HCT116 (cell line): ENCODE data around the gene RBBP8NL. TPM values are rescaled to one million over a fixed set of nuclear protein-coding genes. Genes with fewer than 3 reads are reported as not detected.

Experiments
- ATAC-seq: fragments of 200-7000 bp; cut with Tn5 transposase; 2 replicates; pipeline ENCODE4 v1.9.1; 2020; ENCODE audit warnings: mild to moderate bottlenecking, moderate library complexity
- BruUV-seq: library from RNA; stranded (reverse); fragments of 400-500 nt; replicated peaks from 2 replicates; lab custom pipeline; 2021; lab: Mats Ljungman, UMichigan
- CTCF ChIA-PET: fragments of 300-600 bp; sonication (Branson Sonifier 250); formaldehyde crosslinking; loops from one replicate; lab custom pipeline; 2021; ENCODE audit warnings: antibody characterized with exemption; lab: Charles Lee
- POLR2A ChIA-PET: fragments of 300-600, 350-600 bp; sonication (Branson Sonifier 250); formaldehyde crosslinking; loops from one replicate; lab custom pipeline; 2021; ENCODE audit warnings: antibody characterized with exemption; lab: Charles Lee
- RAD21 ChIA-PET, 2 experiments: fragments of 300-600 bp; sonication (Branson Sonifier 250); formaldehyde crosslinking; loops; one replicate each; lab custom pipeline; 2023; ENCODE audit warnings: low total read pairs in 2 of 2; ENCODE audit not compliant: uncharacterized antibody in 2 of 2, unreplicated experiment in 2 of 2, low non-redundant PET in 1 of 2; lab: Charles Lee
- DNase-seq: peaks from one replicate; pipeline ENCODE4 v3.0.0-alpha.2; 2010; ENCODE audit warnings: low read depth, low spot score
- H2AFZ ChIP-seq: fragments of 200-600 bp; shearing (Covaris generic), sonication (generic); 2 replicates; pipeline ENCODE4 v1.6.1; 2017; ENCODE audit warnings: low read depth, mixed run types, mixed read lengths, antibody characterized with exemption, low read length; ENCODE audit not compliant: poor library complexity, severe bottlenecking
- H3K27ac ChIP-seq: 2 replicates; pipeline ENCODE4 v1.5.1; 2012; ENCODE audit warnings: low read depth, low read length
- H3K27me3 ChIP-seq: fragments of 200-600 bp; sonication (generic); 2 replicates; pipeline ENCODE4 v1.6.1; 2016; ENCODE audit warnings: mixed run types, low read length, mixed read lengths; ENCODE audit not compliant: insufficient read depth
- H3K36me3 ChIP-seq, 2 experiments: fragments of 200-500 bp in 1 of 2; fragments of 200-600 bp in 1 of 2; sonication (Bioruptor generic) in 1 of 2; sonication (generic) in 1 of 2; 2 replicates each; pipeline versions ENCODE4 v1.5.1 to v1.6.1; 2014 to 2016; ENCODE audit warnings: low read length in 2 of 2, inconsistent platforms in 1 of 2, mixed read lengths in 1 of 2, mixed run types in 1 of 2; ENCODE audit not compliant: insufficient read depth in 2 of 2, control insufficient read depth in 1 of 2
- H3K4me1 ChIP-seq, 2 experiments: fragments of 200-600 bp in 1 of 2; sonication (generic) in 1 of 2; 2 replicates each; pipeline versions ENCODE4 v1.5.1 to v1.6.1; 2012 to 2017; ENCODE audit warnings: low read length in 2 of 2, inconsistent platforms in 1 of 2, mild to moderate bottlenecking in 1 of 2, mixed read lengths in 1 of 2, mixed run types in 1 of 2, moderate library complexity in 1 of 2; ENCODE audit not compliant: insufficient read depth in 2 of 2, control insufficient read depth in 1 of 2
- H3K4me2 ChIP-seq: fragments of 200-600 bp; sonication (generic); 2 replicates; pipeline ENCODE4 v1.6.1; 2017; ENCODE audit warnings: mixed run types, low read length, mixed read lengths
- H3K4me3 ChIP-seq, 2 experiments: fragments of 200-600 bp in 1 of 2; sonication (generic) in 1 of 2; replicated peaks in 1 of 2; 2 replicates each; pipeline ENCODE4 v1.5.1; 2011 to 2016; ENCODE audit warnings: low read length in 2 of 2, control low read depth in 1 of 2, low read depth in 1 of 2, mild to moderate bottlenecking in 1 of 2, mixed read lengths in 1 of 2, mixed run types in 1 of 2
- H3K79me2 ChIP-seq: fragments of 200-600 bp; sonication (generic); 2 replicates; pipeline ENCODE4 v1.6.1; 2017; ENCODE audit warnings: mild to moderate bottlenecking, mixed run types, low read length, moderate library complexity, mixed read lengths; ENCODE audit not compliant: insufficient read depth
- H3K9ac ChIP-seq: fragments of 200-600 bp; sonication (generic); 2 replicates; pipeline ENCODE4 v1.6.1; 2016; ENCODE audit warnings: low read length, mixed read lengths
- H3K9me2 ChIP-seq: fragments of 200-600 bp; sonication (generic), shearing (Covaris generic); 2 replicates; pipeline ENCODE4 v1.6.1; 2017; ENCODE audit warnings: mixed run types, mild to moderate bottlenecking, moderate library complexity; ENCODE audit not compliant: insufficient read depth
- H3K9me3 ChIP-seq, 2 experiments: fragments of 200-500 bp in 1 of 2; fragments of 200-600 bp in 1 of 2; sonication (Bioruptor generic) in 1 of 2; sonication (generic) in 1 of 2; 2 replicates each; pipeline ENCODE4 v1.6.1; 2014 to 2017; ENCODE audit warnings: low read length in 2 of 2, mixed read lengths in 2 of 2, inconsistent platforms in 1 of 2, low read depth in 1 of 2, mild to moderate bottlenecking in 1 of 2, mixed run types in 1 of 2, moderate library complexity in 1 of 2; ENCODE audit not compliant: control insufficient read depth in 1 of 2, insufficient read depth in 1 of 2
- H4K20me1 ChIP-seq: fragments of 200-600 bp; sonication (generic), shearing (Covaris generic); 2 replicates; pipeline ENCODE4 v1.6.1; 2017; ENCODE audit warnings: mixed run types, mild to moderate bottlenecking, moderate library complexity; ENCODE audit not compliant: insufficient read depth
- ATF3 ChIP-seq: IDR thresholded peaks from 2 replicates; pipeline ENCODE4 v1.6.1; 2012
- CTCF ChIP-seq, 3 experiments: fragments of 200-600 bp in 1 of 3; sonication (generic) in 1 of 3; IDR thresholded peaks in 2 of 3; conservative IDR thresholded peaks in 1 of 3; 2 replicates each; pipeline ENCODE4 v1.5.1; 2012 to 2017; ENCODE audit warnings: low read depth in 2 of 3, low read length in 2 of 3, antibody characterized with exemption in 1 of 3, borderline replicate concordance in 1 of 3, control low read depth in 1 of 3, mild to moderate bottlenecking in 1 of 3, mixed read lengths in 1 of 3, mixed run types in 1 of 3, moderate library complexity in 1 of 3; ENCODE audit not compliant: insufficient read depth in 1 of 3
- POLR2AphosphoS5 ChIP-seq: IDR thresholded peaks from 2 replicates; pipeline ENCODE4 v1.6.1; 2011; ENCODE audit warnings: mild to moderate bottlenecking, low read depth, low read length, moderate library complexity
- RAD21 ChIP-seq: IDR thresholded peaks from 2 replicates; pipeline ENCODE4 v1.6.1; 2012; ENCODE audit warnings: low read depth, mild to moderate bottlenecking
- YY1 ChIP-seq: IDR thresholded peaks from 2 replicates; pipeline ENCODE4 v1.6.1; 2011; ENCODE audit warnings: low read length, low read depth, moderate library complexity, mild to moderate bottlenecking; ENCODE audit not compliant: insufficient replicate concordance; ENCODE audit errors: extremely low read depth
- intact Hi-C: fragments of 100-400 bp; cut with micrococcal nuclease; formaldehyde crosslinking; loops from 2 replicates; pipeline ENCODE4 v1.10.0; 2022
- total RNA-seq: library from RNA; stranded (reverse); gene quantifications from one replicate; pipeline ENCODE4 v1.2.1, GENCODE V29; 2021; ENCODE audit not compliant: unreplicated experiment

RBBP8NL gene
- total RNA-seq, 1 experiment from 2014 or later, result 0.59 TPM

- Histone ChIP-seq H3K9me3 (no peaks in the 10 kb centered on the region), H3K4me1 (peaks cover 21 to 42% of the 10 kb centered on the region in 2 experiments), H3K36me3 (peaks cover 0 to 9% of the 10 kb centered on the region in 2 experiments; a peak in 2 of 4 replicates), H3K27me3 (no peaks in the 10 kb centered on the region), H2AFZ (no peak overlapping the region), H4K20me1 (no peaks in the 10 kb centered on the region), H3K9ac (no peak overlapping the region), H3K79me2 (peaks cover 41% of the 10 kb centered on the region), H3K4me3 (no peak overlapping the region), H3K9me2 (no peaks in the 10 kb centered on the region), H3K27ac (peak overlapping the region; percentile 20; the same call in 1 of the 2 replicates), H3K4me2 (no peak overlapping the region)
- ChIA-PET RAD21 (interaction anchor here in 1 of 2 experiments (0.6 to 1.0 kb wide), 2 partner anchors 54 to 80 kb away, joined by 3 to 8 read pairs; partner anchors contain the start of gene ADRM1), POLR2A (interaction anchor here (0.9 to 1.5 kb wide), 3 partner anchors 17 to 82 kb away, joined by 3 to 4 read pairs (median 4); no protein-coding TSS in a partner anchor), CTCF (interaction anchor here (0.6 to 1.9 kb wide), 12 partner anchors 8 to 372 kb away, joined by 4 to 25 read pairs (median 6); partner anchors contain the start of gene ADRM1)
- TF ChIP-seq ATF3 (no peak), POLR2AphosphoS5 (peak; percentile 41; the same call in 1 of the 2 replicates), YY1 (no peak), RAD21 (peak; percentile 95), CTCF (IDR thresholded peaks at IDR 0.05 in 2 of 3, conservative IDR thresholded peaks at IDR 0.05 in 1 of 3; ENCODE audit: borderline replicate concordance in 1 of 3, insufficient read depth in 1 of 3, low read depth in 2 of 3, low read length in 2 of 3) (peak; percentile 92 to 96 (median 96))
- BruUV-seq, result no TSS peak
- peak; percentile 61 for DNase-seq
- intact Hi-C loops, result loop anchor here (1.0 to 5.0 kb wide), 2 partner anchors 80 to 370 kb away; partner anchors contain the start of gene ADRM1
- ATAC-seq, result peak; percentile 80
Observed at GRCh38 chr20:62382306-62383198, 44.8 kb downstream of the RBBP8NL start.
